Activated CD4-positive, alpha-beta T cell treated with anti-CD3 and anti-CD28 coated beads, Interleukin-2, amount 50 U/mL, for 24 hours (primary cell): ENCODE measurements around the gene CTXN1.
A peak's percentile ranks its signal among the peaks of the same experiment; 100 is the strongest.
"Not testable (repeated sequence)": the region's sequence is repeated elsewhere in the genome, so short reads cannot be mapped to it uniquely, and the experiment has no call there.

ENCODE experiments used
- DNase-seq, 2 donors: peaks; one replicate each; pipeline ENCODE4 v3.0.0-alpha.2; 2020; ENCODE audit warnings: low read depth in 1 of 2, low spot score in 1 of 2

The CTXN1 gene

DNA sequence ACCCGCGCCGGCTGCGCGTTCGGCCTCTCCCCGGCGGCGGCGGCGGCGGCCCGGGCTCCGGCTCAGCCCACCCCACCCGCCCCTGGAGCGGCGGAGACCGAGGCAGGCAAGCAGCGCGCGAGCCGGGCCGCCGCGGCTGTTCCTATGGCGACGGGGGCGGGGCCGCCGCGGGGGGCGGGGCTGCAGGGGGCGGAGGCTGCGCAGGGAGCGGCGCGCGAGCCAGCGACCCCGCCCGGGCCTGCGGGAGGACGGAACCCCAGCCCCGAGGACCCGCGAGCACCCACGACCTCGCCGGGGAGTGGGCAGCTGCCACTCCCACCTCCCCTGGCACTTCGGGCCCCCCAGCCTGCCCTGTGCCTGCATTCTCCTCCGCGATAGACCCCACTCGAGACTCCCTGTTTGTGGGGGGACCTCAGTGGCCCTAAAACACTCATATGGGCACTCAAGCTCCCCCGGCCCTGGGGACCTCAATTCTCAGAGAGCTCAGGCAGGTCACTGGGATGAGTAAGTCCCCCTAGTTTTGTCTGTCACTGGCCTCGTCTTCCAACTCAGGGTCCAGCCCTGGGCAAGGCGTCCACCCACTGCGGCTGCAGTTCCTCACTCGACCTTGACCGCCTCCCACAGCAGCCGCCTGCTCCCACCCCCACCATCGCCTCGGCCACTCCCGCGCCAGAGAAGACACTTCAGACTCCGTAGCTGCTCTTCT lies at the start of gene CTXN1:
CTXN1 (minus strand) TSS at position 115 of the 706 bp plus-strand sequence. CDS start 597 bp downstream, outside the sequence.
- peak; percentile 60 to 62 for DNase-seq

DNA sequence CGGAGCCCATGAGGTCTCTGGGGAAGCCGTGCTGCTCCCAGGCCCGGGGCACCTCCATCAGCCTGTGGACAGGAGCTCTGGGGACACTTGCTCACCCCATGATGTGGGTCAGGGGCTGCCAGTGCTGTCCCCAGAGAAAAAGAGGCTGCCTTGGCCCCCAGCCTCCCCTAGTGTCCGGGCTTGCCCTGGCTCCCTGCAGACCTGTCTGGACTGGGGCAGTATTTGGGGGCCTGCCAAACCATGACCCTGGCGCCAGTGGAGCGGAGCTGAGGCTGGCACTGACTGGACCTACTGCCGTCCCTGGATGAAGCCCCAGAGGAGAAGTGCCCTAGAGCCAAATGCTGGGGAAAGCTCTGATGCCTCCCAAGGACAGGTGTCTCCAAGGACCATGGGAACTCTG lies 49.1 kb upstream of the CTXN1 start:
- no peak for DNase-seq

DNA sequence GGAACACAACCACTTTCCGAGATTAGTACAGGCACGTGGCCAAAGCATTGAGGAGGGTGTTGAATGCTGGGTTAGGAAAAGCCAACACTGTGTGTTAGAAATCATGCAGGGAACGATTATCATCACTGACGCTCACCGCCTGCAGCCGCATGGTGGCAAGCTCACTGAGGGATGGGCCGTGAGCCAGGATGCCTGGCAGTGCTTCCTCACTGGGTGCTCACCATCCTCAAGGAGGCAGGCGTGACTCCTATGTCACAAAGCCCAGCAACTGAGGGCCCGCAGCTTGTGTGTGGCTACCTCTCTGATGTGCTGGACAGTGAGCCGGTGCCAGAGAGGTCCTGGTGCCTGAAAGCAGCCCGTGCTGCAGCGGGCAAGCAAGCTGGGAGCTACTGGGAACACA lies 47.9 kb upstream of the CTXN1 start:
- no peak for DNase-seq

DNA sequence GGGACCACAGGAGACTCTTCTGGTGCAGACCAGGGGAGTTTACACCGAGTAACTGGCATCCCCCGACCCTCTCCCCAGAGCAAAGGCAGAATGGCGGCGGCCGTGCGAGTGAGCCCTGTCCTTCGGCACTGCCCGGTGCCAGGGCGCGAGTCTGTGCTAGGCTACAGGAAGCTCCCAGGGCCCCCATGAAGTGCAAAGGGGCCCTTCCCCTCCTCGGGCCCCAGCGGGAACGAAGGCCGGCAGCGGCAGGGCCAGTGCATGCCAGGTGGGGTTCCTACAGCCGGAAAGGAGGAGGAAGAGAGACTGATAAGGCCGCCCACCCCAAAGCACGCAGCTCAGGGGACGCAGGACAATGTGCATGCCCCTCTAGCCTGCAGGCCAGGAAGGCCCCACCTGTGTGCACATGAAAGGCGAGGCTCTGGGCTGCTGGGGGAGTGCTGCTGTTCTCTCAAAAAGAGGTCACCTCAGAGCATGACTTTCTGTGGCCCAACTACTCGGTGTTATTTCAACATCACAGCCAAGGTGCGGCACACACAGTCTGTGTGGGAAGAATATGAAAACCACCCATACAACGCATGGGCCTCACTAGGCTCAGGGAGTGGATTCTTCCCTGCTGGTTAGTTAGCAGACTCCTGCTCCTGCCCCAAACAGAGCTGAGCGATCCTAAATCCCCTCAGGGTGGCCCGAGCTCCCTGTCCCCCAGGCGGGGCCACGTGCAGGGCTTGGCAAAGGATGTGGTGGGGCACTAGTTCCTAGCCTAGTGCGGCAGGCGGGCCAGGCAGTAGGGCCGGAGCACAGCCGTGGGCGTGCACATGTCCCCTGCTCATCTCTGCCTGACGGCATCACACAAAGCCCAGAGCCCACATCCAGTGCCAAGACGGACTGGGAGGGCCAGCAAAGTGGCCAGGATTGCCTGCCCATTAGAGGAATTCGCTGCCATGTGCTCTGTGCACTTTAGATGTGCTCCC lies 45.9 kb upstream of the CTXN1 start:
- no peak for DNase-seq

DNA sequence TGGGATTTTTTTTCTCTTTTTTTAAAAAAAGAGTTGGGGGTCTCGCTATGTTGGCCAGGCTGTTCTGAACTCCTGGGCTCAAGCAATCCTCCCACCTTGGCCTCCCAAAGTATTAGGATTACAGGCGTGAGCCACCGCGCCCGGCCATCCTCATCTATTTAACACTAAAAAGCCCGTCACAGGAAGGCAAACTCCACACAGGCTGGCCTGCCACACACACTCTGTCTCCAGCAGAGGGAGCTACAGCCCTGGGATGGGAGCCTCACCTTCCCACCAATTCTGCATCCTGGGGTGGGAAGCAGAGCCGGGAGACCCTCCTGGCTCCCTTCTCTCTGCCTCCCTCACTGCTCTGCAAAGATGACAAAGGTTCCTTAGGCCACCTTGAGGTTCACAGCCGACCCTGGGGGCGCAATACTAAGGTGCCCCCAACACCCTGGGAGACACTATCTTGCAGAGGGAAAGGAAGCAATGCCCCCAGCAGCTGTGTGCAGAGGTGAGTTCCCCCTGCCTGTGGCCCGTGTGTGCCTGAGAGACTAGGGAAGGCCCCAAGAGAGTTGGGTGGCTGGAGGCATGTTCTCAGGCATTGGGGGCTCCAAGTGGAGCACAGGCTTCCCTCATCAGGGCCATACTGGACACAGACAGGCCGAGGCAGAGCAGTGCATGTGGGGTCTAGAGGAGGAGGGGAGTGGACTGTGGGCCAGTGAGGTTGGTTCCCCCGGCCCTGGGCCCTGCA lies 44.9 kb upstream of the CTXN1 start:
- no peak for DNase-seq

DNA sequence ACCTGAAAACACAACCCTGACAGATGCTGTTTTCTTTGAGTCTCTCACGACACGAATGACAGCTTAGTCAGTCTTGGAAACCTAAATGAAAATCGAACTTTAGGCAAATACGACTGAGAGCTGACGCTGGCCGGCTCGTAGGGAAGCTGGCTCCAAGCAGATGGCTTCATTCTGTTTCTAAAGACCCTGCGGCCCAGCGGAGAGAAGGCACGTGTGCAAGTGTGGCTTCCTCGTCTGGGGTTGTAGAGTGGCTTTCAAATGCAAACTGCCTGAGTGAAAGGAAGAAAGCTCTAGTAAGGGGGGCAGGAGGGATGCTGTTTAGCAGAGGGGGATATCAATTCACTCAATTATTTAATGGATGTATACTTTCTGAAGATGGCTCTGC lies 43.6 kb upstream of the CTXN1 start:
- no peak for DNase-seq

DNA sequence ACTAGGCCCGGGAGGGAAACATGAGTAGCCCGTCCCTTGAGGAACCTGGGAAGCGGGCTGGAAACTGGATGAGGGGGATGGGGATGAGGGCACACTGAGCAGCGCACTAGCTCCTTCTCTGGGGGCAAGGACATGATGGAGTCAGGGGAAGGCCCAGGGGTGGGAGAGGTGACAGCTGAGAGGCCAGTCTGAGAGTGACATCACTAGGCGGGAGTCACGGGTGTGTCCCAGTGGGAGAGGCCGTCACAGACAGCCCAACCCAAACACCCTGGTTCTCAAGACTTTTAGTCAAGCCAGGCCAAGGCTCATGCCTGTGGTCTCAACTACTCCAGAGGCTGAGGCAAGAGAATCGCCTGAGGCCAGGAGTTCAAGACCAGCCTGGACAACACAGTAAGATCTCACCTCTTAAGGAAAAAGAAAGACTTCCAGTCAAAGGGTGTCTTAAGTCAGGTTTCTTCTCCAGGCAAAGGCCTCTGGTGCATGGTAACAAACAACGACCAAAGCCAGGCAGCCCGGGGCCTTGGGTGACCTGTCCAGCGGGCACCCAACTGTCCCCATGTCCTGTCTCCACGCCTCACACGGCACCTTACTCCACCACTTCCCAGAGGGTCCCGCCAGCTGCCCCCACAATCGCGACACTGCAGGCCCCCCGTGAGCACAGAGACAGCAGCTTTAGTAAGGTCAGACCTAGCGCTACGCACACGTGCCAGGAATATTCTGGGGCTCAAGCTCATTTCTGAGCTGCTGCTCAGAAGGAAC lies 43.0 kb upstream of the CTXN1 start:
- no peak for DNase-seq

DNA sequence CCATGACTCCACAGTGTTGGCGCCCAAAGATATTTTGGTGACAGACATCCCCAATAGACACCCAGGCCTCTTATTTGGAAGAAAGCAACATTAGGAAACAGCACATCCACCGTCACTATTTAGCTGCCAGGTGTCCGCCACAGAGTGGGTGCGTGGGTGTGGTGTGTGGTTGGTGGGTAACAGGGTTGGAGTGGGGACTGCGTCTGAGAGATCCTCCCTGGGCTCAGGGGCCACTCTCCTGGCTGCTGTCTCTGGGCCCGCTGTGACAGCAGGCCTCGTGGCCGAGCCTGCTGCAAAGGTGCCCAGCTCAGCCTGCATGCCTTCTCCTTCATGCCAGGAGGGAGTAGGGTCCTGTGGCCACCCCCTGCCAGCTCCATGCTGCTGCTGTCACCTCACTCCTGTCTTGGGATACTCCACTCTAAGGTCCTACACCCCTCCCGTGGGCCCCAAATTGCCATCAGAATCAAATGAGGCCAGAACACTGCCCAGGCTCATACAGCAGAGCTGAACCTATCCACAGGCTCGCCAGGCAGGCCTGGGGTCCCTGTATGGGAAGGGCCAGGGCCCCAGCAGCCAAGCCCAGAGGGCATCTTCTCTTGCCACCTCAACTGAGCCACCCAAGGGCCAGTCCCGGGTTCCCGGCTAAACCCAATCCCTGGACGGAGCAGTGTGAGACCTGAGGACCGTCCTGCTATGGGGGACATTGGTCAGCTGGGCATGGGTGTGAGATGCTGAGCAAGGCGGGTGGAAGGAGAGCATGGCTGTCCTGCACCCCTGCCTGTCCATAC lies 42.3 kb upstream of the CTXN1 start:
- no peak for DNase-seq

DNA sequence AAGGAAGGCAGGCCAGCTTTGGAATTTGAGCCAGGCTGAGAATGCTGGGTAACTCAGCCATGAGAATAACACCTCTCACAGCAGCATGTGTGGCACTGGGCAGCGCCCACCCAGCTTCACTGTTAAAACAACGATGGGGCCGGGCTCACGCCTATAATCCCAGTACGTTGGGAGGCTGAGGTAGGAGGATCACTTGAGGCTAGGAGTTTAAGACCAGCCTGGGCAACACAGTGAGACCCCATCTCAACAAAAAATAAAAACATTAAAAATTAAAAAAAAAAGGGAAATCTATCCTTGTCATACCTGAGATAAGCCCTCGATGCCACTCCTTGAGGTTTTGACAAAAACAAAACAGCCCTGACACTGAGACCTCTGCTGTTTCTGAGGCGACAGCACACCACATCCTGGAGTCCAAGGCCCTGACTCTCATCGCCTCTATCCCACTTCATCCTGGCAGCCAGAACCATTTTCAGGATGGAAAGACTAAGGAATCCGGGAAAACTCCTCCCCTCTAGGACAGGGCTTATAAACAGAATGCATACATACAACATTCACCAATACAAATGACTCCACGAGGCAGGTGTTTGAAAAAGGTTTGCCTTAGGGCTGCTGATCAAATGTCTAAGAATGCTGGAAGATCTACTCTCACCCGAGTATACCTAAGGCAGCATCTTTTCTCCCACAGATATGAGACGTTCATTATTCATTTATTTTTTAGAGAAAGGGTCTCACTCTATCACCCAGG lies 40.2 kb upstream of the CTXN1 start:
- DNase-seq: no peak

DNA sequence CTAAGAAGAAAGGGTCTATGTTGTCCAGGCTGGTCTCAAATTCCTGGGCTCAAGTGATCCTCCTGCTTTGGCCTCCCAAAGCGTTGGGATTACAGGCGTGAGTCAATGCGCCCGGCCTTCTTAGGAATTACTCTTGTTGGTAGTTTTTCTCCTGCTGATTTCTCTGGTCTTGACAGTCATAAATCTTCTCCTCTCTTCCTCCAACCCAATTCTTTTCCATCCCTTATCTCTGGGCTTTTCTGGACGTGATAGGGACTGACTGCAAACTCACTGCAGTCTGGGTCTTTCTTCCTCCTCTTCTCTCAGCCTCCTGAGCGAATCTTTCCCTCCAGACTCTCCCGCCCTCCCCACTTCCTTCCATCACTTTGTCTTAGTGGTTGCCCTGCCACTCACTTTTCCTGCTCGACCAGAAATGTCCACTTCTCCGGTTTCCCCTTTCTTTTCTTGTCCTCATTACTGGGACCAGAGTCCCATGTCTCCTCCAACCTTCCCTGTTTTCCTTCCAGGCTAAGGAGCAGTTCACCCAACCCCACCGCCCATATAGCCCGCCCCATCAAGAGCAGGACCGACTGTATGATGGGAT lies 39.4 kb upstream of the CTXN1 start:
- DNase-seq: no peak

DNA sequence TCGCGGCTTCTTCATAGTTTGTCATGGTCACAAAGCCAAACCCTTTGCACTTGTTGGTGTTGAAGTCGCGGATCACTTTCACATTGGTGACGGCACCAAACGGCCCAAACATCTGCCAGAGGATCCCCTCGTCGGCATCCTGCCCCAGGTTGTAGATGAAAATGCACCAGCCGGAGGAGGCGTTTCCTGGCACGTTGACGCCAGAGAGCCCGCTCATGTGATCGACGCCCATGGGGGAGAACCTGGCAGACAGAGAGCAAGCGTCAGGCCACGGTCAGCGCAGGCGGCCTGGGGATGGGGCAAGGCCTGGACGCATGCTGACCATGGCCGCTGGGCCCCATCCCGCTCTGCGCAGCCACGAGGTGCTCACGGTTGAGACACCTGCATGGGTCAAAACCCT lies 37.6 kb upstream of the CTXN1 start:
- DNase-seq: no peak

DNA sequence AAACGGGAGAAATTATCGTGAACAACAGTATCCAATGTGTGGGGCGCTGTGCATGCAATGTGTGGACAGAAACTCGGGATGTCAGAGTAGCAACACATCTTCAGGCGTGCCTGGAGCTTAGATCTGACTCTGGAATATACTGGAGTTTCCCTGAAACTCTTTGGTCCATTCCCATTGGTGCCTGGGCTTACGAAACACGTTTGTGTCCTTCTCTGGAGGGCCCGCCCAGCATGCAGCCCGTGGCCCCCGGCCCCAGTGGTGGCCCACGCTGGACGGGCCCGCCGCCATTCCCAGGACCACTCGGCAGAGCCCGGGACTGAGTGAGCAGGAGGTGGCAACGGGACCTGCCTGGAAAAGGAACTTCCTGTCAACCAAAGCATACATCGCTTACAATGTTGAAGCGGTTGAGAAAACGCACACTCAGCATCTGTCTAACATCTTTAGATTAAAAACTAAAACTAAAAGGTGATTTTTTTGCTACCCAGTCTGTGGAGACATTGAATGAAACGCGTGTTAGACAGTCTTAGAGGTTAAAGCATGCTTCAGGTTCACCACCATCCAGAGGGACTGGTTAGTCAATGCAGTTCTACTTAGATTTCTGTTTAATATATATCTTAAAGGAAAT lies 36.8 kb upstream of the CTXN1 start:
- no peak for DNase-seq

DNA sequence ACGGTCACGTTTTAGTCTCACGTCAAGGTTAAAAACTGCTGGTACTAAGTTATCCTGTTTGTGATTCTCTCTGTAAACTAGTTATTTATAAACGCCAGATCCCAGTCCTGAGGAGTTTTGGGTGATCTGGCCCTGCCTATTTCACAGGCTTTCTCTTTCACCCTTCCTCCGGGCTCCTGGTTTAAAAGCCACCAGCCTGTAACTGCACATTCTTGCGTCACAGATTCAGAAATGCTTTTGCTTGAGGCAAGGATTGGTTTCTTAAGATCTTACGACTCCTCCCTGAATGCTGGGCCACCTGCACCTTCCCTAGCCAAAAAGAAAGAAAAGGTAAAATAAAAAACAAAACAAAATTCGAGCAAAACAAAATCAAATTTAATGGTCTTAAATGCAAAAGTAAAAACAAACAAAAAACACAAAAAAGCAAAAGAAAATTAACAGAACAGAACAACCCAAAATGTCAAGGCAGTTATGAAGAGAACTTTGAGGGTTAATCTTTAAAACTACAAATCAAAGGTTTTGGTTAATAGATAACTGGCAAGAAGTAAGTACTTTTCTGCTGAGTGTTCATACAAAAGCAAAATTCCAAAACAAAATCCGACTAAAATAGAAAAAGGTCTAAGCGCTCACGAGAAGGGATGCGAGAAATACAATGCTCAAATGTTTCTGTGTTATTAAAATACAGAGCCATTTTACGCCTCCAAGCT lies 36.1 kb upstream of the CTXN1 start:
- no peak for DNase-seq

DNA sequence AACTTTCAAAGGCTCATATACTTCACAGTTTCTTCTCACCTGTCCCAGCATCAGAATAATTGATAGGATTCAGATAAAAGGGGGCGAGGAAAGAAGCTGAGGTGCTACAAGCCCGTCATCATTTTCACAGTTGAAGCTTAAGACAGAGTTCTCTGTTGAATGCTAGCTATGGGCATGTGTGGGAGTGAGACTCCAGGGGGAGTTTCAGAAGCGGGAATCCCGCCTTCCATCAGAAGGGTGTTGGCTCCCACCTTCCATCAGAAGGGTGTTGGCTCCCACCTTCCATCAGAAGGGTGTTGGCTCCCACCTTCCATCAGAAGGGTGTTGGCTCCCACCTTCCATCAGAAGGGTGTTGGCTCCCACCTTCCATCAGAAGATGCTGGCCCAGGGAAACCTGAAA lies 35.1 kb upstream of the CTXN1 start:
- DNase-seq: not testable (repeated sequence)

DNA sequence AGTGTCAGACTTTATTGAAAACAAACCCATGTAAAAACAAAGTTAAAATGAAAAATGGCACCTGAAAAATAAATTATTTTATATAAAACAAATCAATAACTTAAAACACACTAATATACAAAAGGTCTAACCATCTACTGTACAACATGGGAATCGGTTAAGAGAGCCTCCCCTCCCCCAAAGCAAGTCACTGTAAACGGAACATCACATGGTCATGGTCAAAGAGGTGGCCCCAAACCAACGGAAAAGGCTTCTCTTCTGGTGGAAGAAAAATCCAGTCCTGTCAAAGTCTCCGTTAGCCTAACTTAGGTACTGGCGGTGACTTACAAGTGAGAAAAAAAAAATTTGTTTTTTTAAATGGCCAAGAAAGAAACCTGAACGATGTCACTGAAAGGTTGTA lies 33.3 kb upstream of the CTXN1 start:
- DNase-seq: no peak

DNA sequence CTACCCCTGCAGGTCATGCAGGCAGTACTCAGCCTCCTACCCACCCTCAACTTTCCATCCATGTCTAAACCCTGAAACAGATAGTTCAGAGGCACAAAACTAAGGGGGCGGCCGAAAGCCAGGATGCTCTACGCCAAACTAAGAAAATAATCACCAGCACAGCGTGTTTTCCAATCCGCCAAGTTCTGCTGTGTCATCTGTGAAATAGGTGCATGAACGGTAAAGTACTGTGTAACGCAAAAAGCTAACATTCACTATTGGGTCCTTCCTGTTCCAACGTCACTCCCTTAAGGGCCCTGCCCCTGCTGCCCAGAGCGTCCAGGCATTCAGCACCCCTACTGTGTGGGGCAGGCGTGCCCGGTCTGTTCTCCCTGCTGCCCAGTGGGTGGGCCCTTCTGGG lies 29.8 kb upstream of the CTXN1 start:
- no peak for DNase-seq

DNA sequence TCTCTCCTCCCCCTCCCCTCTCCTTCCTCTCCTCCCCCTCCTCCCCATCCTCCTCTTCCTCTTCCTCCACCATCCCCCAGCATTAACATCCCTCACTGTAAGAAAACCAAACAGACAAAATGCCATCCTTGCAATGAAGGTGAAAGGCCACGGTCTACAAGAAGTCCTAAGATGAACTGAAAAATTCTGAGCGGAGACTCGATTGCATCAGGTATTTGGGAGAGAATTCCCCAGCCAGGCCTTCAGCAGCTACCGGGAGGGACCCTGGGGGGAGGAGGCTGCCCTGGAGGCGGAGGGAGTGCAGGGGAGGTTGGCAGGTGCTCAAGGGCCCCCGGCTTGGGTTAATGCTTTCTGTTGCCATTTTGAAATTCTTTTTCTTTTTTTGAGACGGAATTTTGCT lies 27.6 kb upstream of the CTXN1 start:
- DNase-seq: no peak

DNA sequence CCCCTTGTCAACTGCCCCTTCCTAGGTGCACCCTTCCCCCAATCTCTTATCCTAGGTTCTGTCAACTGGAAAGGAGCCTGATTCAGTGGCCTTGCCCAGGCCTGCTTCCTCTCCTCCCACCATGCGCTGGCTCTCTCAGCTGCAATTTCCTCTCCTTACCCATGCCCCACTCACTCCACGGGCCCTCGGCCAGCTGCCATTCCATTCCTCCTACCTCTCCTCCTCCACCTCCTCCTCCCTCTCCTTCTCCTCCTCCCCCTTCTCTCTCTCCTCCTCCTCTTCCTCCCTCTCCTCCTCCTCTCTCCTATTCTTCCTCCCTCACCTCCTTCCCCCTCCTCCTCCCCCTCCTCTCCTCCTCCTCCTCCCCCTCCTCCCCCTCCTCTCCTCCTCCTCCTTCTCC lies 27.1 kb upstream of the CTXN1 start:
- DNase-seq: no peak
